ENCODE results near the gene LAMA2. TPM values are rescaled to one million over a fixed set of nuclear protein-coding genes. Genes with fewer than 3 reads are reported as not detected.

Gene LAMA2
- total and polyA plus RNA-seq, 2 donors (not counting 1 experiment from before 2014, with no cell fraction given) = 19.5 to 67.5 TPM

DNA sequence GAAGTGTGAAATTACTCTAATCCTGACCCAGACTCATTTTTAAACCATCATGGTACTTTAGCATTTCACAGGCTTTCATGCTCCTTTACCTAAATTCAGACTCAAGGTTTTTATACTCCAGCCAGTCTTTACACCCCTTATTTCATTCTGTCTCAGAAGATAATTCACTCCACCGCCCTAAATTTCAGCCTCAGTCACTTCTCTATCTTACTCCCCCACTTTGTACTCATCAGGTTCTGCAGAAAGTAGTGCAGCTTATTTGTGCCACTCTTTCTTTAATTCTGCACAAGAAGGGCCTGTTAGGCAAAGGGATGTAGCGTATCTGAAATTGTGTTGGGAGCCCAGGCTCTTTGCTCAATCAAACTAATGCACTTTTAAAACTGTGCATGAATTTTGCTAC is 621.5 kb downstream of the LAMA2 start:
- Histone ChIP-seq H2AFZ (ENCODE audit: low read length) (no peak overlapping the region), H3K36me3 (ENCODE audit: control insufficient read depth, insufficient read depth, low read length) (no peaks in the 10 kb centered on the region), H3K9me3 (ENCODE audit: control insufficient read depth, insufficient read depth, low read depth, low read length) (no peaks in the 10 kb centered on the region), H3K4me2 (ENCODE audit: extremely low read depth, insufficient read depth, low read length) (no peak overlapping the region), H3K27me3 (ENCODE audit: control insufficient read depth, insufficient read depth, low read length) (no peaks in the 10 kb centered on the region), H3K27ac (ENCODE audit: insufficient read depth, low read length) (no peak overlapping the region), H3K4me3 (replicated peaks in 1 of 4; ENCODE audit: control extremely low read depth in 1 of 4, insufficient read depth in 1 of 4, low read depth in 3 of 4, low read length in 4 of 4) (no peak overlapping the region), H4K20me1 (ENCODE audit: control insufficient read depth, extremely low read depth, insufficient read depth, low read length) (no peaks in the 10 kb centered on the region), H3K4me1 (ENCODE audit: control insufficient read depth, extremely low read depth, insufficient read depth, low read length) (peaks cover 5% of the 10 kb centered on the region), H3K9ac (ENCODE audit: insufficient read depth, low read length) (no peak overlapping the region), H3K79me2 (ENCODE audit: control insufficient read depth, insufficient read depth, low read length) (no peaks in the 10 kb centered on the region)
- no peak for DNase-seq (ENCODE audit: low read depth in 2 of 2)
- TF ChIP-seq, protein P1, sequence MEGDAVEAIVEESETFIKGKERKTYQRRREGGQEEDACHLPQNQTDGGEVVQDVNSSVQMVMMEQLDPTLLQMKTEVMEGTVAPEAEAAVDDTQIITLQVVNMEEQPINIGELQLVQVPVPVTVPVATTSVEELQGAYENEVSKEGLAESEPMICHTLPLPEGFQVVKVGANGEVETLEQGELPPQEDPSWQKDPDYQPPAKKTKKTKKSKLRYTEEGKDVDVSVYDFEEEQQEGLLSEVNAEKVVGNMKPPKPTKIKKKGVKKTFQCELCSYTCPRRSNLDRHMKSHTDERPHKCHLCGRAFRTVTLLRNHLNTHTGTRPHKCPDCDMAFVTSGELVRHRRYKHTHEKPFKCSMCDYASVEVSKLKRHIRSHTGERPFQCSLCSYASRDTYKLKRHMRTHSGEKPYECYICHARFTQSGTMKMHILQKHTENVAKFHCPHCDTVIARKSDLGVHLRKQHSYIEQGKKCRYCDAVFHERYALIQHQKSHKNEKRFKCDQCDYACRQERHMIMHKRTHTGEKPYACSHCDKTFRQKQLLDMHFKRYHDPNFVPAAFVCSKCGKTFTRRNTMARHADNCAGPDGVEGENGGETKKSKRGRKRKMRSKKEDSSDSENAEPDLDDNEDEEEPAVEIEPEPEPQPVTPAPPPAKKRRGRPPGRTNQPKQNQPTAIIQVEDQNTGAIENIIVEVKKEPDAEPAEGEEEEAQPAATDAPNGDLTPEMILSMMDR (conservative IDR thresholded peaks at IDR 0.05 in 1 of 2, IDR thresholded peaks at IDR 0.05 in 1 of 2; ENCODE audit: low read depth in 1 of 2, low read length in 2 of 2) = no peak
- TF ChIP-seq EZH2 (IDR thresholded peaks at IDR 0.05; ENCODE audit: low read length, missing control alignments) = no peak

GRCh38 chr6:129507059-129507807 is 624.3 kb downstream of the LAMA2 start:
- Histone ChIP-seq H3K27ac (ENCODE audit: insufficient read depth, low read length) (no peak overlapping the region), H3K36me3 (ENCODE audit: control insufficient read depth, insufficient read depth, low read length) (no peaks in the 10 kb centered on the region), H3K4me1 (ENCODE audit: control insufficient read depth, extremely low read depth, insufficient read depth, low read length) (no peaks in the 10 kb centered on the region), H2AFZ (ENCODE audit: low read length) (no peak overlapping the region), H3K9me3 (ENCODE audit: control insufficient read depth, insufficient read depth, low read depth, low read length) (no peaks in the 10 kb centered on the region), H3K27me3 (ENCODE audit: control insufficient read depth, insufficient read depth, low read length) (no peaks in the 10 kb centered on the region), H4K20me1 (ENCODE audit: control insufficient read depth, extremely low read depth, insufficient read depth, low read length) (no peaks in the 10 kb centered on the region), H3K79me2 (ENCODE audit: control insufficient read depth, insufficient read depth, low read length) (no peaks in the 10 kb centered on the region), H3K4me2 (ENCODE audit: extremely low read depth, insufficient read depth, low read length) (no peak overlapping the region), H3K4me3 (replicated peaks in 1 of 4; ENCODE audit: control extremely low read depth in 1 of 4, insufficient read depth in 1 of 4, low read depth in 3 of 4, low read length in 4 of 4) (no peak overlapping the region), H3K9ac (ENCODE audit: insufficient read depth, low read length) (no peak overlapping the region)
- DNase-seq (ENCODE audit: low read depth in 2 of 2) = no peak
- TF ChIP-seq EZH2 (IDR thresholded peaks at IDR 0.05; ENCODE audit: low read length, missing control alignments) = no peak
- TF ChIP-seq, protein P1 (conservative IDR thresholded peaks at IDR 0.05 in 1 of 2, IDR thresholded peaks at IDR 0.05 in 1 of 2; ENCODE audit: low read depth in 1 of 2, low read length in 2 of 2) = no peak

DNA sequence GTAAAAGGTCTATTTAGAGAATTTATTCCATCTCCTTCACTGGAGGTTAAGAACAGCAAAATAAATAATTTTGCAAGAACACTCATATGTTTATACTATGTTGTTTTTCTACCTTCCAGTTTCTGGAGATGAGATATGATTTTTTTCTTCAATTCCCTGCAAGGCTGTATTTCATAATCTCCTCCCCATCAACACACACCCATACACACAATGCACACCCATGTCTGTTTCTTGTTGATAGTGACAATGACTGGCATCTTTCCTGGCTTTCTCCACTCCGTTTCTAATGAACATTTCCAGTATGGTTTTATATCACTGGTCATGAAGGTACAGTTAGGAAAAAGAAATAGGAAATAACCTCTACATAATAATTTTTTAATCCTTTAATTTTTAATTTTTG is 624.9 kb downstream of the LAMA2 start:
- H4K20me1 ChIP-seq (ENCODE audit: control insufficient read depth, extremely low read depth, insufficient read depth, low read length) = no peaks in the 10 kb centered on the region
- no peak for TF ChIP-seq EZH2 (IDR thresholded peaks at IDR 0.05; ENCODE audit: low read length, missing control alignments)
- TF ChIP-seq, protein P1 (conservative IDR thresholded peaks at IDR 0.05 in 1 of 2, IDR thresholded peaks at IDR 0.05 in 1 of 2; ENCODE audit: low read depth in 1 of 2, low read length in 2 of 2) = no peak
- no peaks in the 10 kb centered on the region for H3K9me3 ChIP-seq (ENCODE audit: control insufficient read depth, insufficient read depth, low read depth, low read length)

More for the DNA sequence above, 624.9 kb downstream of the LAMA2 start:
- Histone ChIP-seq H3K27me3 (ENCODE audit: control insufficient read depth, insufficient read depth, low read length) (no peaks in the 10 kb centered on the region), H3K79me2 (ENCODE audit: control insufficient read depth, insufficient read depth, low read length) (no peaks in the 10 kb centered on the region), H3K4me1 (ENCODE audit: control insufficient read depth, extremely low read depth, insufficient read depth, low read length) (no peaks in the 10 kb centered on the region), H3K4me2 (ENCODE audit: extremely low read depth, insufficient read depth, low read length) (no peak overlapping the region), H3K36me3 (ENCODE audit: control insufficient read depth, insufficient read depth, low read length) (no peaks in the 10 kb centered on the region), H3K9ac (ENCODE audit: insufficient read depth, low read length) (no peak overlapping the region), H2AFZ (ENCODE audit: low read length) (no peak overlapping the region), H3K27ac (ENCODE audit: insufficient read depth, low read length) (no peak overlapping the region), H3K4me3 (replicated peaks in 1 of 4; ENCODE audit: control extremely low read depth in 1 of 4, insufficient read depth in 1 of 4, low read depth in 3 of 4, low read length in 4 of 4) (no peak overlapping the region)
- no peak for DNase-seq (ENCODE audit: low read depth in 2 of 2)

Data from fibroblast of lung (primary cell).